GM21529 (cell line): ENCODE results near the gene INCA1.
"Not testable (repeated sequence)": the region's sequence is repeated elsewhere in the genome, so short reads cannot be mapped to it uniquely, and the experiment has no call there.

Source experiments
- ATAC-seq: cut with Tn5 transposase; IDR thresholded peaks from one replicate; pipeline ENCODE4 v1.9.1; 2021; ENCODE audit not compliant: unreplicated experiment

Gene INCA1, protein sequence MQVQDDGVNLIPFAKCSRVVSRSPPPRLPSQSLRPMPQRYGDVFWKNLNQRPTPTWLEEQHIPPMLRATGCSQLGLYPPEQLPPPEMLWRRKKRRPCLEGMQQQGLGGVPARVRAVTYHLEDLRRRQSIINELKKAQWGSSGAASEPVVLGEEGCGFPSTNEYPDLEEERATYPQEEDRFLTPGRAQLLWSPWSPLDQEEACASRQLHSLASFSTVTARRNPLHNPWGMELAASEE

DNA sequence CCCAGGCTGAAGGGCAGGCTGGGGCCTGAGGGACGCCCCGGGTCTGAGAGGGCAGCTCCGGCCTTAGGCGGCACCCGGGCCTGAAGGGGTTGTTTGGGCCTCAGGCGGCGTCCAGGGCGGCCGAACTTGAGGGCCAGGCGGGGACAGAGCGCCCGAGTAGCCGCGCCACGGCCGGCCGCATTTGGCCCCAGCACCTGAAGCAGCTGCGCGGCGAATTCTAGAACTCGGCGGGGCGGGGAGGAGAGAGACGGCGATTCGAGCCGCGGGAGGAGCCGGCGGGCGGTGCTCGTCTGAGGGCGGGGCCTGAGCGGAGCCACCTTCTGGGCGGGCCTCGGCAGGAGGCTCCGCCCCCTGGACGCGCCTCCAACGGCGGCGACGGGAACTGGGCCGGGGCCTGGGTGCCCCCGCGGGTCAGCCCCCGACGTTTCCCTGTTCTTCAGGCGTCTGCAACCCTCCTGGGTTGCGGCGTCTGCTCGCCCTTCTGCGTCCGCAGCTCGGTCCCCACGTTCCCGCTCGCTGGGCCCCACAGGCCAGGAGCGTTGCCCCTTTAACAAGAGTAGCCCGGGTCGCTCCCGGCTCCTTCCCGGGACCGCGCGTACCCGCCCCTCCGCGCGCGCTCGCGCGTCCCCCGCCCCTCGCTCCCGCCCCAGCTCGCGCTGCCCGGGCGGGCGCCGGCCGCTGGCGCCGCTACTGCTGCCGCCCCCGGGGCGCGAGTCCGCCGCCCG is at the start of gene INCA1, which contains the start of gene KIF1C:
INCA1 (minus strand) TSS at position 221 of the 725 bp plus-strand sequence. CDS start 3,085 bp downstream, outside the sequence.
KIF1C (plus strand) TSS at position 649 of the 725 bp plus-strand sequence. CDS start 2,297 bp downstream, outside the sequence.
- peak; percentile 82 for ATAC-seq

GRCh38 chr17:5045496-5045895 is 48.2 kb upstream of the INCA1 start:
- no peak for ATAC-seq

DNA sequence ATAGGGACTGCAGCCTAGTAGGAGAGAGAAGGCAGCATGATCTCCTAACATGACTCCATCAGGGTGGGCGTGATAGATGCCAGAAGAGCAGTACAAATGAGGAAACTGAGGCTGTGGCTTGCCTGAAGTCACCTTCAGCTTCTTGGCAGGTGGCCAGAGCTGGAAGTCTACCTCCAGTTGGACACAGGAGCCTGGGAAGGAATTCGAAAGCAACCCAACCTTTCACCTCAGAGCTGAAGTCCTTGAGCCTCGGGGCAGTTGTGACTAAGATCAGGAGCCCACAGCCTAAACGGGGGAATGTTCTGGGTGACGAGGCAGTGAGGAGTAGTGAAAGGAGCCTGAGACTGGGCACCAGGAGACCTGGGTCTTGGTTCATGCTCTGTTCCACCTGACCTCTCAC is 47.3 kb upstream of the INCA1 start:
- ATAC-seq = no peak

DNA sequence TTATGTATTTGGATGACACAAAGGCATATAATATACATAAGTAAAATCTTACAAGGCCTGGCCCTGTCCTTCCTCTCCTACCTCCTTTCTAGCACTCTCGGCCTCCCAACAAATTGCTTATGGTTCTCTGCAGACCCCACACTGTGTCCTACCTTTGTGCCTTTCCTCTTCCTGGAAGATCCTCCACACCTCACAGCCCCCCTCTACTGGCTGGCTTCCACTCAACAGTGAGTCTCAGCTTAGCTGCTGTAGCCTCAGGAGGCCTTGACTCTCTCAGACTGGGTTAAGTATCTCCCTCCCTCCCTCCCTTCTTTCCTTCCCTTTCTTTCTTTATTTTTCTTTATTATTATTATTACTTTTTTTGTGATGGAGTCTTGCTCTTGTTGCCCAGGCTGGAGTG is 46.2 kb upstream of the INCA1 start:
- ATAC-seq = no peak

DNA sequence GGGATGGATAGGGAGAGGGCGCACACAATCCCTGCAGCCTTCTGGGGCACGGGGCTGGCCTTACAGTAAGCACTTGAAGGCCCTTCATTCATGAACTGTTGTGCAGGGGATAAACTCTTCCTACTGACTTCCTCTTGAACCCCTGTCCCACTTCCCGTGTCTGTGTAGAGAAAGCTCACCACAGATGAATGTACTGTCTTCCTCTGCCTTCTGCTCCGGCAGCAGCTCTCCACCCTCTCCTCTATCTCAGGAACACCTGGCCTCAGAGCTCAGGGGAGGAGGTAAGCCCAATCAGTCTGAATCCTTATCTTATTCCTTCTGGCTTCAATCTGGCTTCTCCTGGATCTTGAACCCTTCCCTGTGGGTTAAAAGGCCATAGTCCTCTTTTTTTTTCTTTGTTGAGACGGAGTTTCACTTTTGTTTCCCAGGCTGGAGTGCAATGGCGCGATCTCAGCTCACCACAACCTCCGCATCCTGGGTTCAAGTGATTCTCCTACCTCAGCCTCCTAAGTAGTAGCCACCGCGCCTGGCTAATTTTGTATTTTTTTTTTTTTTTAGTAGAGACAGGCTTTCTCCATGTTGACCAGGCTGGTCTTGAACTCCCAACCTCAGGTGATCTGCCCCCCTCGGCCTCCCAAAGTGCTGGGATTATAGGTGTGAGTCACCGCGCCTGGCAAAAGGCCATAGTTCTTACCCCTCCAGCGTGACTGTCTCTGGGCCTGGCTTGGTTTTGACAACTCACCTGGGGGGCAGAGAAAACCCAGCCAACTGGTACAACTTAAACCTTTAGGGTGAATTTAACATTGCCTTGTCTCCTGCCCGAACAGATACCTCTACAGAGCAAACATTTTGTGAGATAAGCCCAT is 45.1 kb upstream of the INCA1 start:
- no peak for ATAC-seq

GRCh38 chr17:5035315-5035714 is 38.0 kb upstream of the INCA1 start, which contains the start of gene SLC52A1:
Gene SLC52A1 (minus strand): TSS chr17:5035426. CDS start chr17:5034606, 820 bp downstream.
- ATAC-seq = no peak

DNA sequence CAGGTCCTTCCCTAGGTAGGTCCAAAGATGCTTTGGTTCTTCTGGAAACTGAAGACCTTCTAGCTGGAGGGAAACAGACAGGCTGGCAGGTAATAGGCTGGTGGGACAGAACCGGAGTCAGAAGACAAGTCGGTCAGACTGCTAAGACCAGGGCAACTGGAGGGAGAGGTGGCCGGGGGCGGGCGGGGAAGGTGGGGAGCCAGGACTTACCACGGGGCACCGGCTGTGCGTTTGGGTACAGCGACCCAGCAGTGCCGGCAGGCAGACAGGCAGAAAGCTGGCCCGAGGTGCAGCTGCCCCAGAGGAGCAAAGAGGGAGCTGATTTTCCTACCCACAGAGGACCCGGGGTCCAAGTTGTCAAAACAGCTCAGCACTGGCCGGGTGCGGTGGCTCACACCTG is 37.3 kb upstream of the INCA1 start:
- ATAC-seq = no peak

GRCh38 chr17:5034063-5034462 is 36.7 kb upstream of the INCA1 start:
- ATAC-seq = no peak

DNA sequence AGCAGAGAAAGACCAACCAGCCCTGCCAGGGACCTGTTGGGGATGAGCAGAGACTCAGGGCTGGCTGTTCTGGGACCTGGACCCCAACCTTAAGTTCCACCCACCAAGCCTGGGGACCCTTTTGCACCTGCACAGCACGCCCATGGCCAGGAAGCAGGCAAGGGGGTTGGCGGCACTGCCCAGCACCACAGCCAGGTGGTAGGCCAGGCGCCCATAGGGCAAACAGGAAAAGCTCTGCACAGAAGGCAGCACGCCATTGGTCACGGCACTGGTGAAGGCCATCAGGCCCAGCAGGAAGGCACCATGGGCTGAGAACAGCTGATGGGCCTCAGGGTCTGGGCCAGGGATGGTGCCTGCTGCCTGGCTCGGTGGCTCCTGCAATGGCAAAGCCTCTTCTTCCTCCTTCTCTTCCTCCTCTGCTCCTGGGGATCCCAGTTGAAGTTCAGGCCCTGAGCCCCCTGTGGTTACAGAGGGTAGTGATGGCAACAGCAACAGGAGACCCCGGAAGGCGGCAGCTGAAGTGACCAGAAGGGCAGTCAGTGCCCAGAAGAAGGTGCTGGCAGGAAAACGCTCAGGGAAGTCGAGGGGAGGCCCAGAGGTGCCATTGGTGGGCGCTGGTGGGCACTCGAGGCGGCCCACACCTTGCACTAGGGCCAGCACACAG is 36.2 kb upstream of the INCA1 start:
- ATAC-seq = no peak

DNA sequence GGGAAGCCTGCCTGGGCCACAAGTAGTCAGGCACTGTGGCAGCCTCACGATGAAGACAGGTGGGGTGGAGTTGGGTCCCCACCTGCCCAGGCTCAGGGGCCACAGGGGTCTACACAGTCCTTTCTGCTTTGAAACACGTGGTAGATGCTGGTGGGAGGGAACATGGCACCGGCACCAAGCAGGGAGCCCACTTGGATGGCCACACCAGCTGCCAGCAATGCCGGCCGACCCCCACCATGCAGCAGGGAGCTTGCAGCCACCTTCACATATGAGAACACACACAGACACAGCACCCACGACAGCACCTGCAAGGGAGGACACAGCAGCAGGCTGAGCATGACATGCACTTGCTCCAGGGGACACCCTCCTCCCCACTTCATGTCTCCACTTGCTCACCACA is 35.5 kb upstream of the INCA1 start:
- ATAC-seq = no peak

DNA sequence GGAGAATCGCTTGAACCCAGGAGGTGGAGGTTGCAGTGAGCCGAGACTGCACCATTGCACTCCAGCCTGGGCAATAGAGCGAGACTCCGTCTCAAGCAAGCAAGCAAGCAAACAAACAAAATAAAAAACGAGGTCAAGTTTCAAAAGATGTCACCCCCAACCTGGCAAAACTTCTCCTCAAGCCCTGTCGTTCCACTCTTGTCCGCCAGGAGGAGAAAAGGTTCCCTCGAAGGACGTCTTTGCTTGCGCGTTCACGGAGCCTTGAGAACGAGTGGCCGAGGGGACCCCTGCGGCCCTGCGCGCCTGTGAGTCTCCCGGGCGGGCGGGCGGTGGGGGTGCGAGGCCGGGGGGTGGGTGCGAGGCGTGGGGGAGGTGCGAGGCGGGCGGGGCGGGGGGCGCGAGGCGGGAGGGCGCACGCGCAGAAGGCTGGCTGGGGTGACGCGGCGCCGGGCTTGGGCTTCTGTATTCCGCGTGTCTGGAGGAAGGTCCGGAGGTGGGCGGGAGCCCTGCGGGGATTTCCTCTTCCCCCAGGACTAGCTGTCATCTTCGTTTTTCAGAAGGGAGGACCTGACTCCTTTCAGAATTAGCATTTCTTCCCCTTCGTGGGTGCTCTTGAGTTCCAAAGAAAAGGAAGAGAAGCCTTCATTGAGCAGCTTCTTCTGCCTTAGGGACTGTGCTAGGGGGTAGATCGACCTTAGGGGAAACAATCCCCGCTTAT is 34.2 kb upstream of the INCA1 start:
- ATAC-seq = peak; percentile 53

DNA sequence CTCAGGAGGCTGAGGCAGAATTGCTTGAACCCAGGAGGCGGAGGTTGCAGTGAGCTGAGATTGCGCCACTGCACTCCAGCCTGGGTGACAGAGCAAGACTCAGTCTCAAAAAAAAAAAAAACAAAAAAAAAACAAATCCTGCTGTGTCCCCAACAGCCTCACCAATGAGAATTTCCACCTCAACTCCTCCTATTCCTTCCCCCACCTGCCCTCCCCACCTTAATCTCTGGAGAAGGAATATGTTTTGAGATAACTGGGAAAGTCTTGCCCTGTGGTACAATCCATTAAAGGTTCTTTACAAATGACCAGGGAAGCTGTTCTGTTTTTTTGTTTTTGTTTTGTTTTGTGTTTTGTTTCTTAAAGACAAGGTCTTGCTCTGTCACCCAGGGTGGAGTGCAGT is 32.8 kb upstream of the INCA1 start:
- ATAC-seq = not testable (repeated sequence)

DNA sequence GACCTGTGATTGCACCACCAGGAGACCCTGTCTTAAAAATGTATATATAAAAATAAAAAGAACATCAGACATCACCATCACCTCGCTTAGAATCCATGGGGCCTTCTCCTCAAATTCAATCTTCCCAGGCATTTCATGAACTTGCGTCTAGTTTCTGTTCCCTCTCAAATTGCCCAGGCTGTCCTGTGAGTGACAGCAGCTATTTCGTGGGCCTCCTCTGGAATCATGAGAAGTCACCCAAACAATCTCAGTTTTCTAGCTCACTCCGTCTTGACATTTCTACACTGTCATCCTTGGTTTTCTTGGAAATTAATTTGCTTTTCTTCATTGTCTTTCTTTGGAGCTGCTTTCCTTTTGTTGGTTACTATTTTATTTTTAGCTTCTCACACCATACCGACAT is 30.6 kb upstream of the INCA1 start:
- no peak for ATAC-seq

- ATAC-seq = no peak
Observed at GRCh38 chr17:5027299-5027698, 30.0 kb upstream of the INCA1 start.

GRCh38 chr17:5024604-5025003 is 27.3 kb upstream of the INCA1 start:
- ATAC-seq = no peak

DNA sequence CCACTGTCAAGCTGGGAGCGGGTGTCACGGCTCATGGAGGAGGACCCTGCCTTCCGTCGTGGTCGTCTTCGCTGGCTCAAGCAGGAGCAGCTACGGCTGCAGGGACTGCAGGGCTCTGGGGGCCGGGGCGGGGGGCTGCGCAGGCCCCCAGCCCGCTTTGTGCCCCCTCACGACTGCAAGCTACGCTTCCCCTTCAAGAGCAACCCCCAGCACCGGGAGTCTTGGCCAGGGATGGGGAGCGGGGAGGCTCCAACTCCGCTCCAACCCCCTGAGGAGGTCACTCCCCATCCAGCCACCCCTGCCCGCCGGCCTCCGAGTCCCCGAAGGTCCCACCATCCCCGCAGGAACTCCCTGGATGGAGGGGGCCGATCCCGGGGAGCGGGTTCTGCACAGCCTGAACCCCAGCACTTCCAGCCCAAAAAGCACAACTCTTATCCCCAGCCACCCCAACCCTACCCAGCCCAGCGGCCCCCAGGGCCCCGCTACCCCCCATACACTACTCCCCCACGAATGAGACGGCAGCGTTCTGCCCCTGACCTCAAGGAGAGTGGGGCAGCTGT is 26.3 kb upstream of the INCA1 start:
- no peak for ATAC-seq

DNA sequence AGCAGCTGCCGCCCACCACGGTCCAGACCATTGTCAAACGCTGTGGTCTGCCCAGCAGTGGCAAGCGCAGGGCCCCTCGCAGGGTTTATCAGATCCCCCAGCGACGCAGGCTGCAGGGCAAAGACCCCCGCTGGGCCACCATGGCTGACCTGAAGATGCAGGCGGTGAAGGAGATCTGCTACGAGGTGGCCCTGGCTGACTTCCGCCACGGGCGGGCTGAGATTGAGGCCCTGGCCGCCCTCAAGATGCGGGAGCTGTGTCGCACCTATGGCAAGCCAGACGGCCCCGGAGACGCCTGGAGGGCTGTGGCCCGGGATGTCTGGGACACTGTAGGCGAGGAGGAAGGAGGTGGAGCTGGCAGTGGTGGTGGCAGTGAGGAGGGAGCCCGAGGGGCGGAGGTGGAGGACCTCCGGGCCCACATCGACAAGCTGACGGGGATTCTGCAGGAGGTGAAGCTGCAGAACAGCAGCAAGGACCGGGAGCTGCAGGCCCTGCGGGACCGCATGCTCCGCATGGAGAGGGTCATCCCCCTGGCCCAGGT is 24.9 kb upstream of the INCA1 start:
- ATAC-seq = no peak

- ATAC-seq = no peak
Observed at GRCh38 chr17:5020502-5021023, 23.2 kb upstream of the INCA1 start.

DNA sequence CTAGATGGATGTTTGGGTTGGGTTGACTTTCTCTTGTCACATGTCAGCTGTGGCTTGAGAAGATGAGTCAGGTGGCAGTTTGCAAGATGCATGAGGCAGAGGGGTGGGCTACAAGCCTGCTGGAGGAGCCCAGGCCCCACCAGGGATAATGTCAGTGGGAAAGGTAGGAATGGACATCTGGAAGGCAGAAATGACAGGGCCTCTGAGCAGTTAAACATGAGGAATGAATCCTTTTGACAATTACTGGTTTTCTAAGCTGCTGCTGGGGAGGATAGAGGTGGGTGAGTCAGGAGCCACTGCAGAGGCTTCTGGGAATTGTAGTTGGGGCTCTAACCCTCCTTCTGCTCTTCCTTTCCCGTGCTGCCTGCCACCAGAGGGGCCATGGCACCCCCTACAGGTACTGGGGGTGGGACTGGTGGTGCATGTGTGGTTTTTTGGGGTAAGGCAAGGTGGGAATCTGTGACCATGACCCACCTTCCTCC is 22.2 kb upstream of the INCA1 start:
- no peak for ATAC-seq
